Pulmonary artery endothelial cell (primary cell): ENCODE data around the gene IREB2. TPM values are rescaled to one million over a fixed set of nuclear protein-coding genes. Genes with fewer than 3 reads are reported as not detected.
"Not testable (repeated sequence)": the region's sequence is repeated elsewhere in the genome, so short reads cannot be mapped to it uniquely, and the experiment has no call there.

ENCODE experiments used
- DNase-seq: peaks from one replicate; pipeline ENCODE4 v3.0.0-alpha.2; 2011; ENCODE audit warnings: low read depth, low spot score
- total RNA-seq: library from RNA; depleted of rRNA; stranded (reverse); fragments of >200 nt; gene quantifications from 2 replicates; pipeline ENCODE4 v1.2.3, GENCODE V29; 2014

The IREB2 gene
- total RNA-seq, 1 donor from 2014 or later, result 23.5 TPM

DNA sequence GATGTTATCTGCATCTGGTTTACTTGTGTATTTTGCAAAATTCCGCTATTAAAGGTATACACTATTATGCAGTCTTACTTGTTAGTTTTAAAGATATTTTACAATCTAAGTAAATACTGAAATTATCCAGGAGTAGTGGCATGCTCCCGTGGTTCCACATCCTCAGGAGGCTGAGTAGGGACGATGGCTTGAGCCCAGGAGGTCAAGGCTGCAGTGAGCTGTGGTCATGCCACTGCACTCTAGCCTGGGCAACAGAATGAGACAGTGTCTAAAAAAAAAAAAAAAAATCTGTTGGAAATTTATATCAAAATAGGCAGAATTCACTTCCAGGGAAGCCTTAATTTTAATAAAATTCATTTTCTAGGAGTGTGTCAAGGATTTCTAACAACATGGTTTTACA is 41.6 kb downstream of the IREB2 start:
- DNase-seq, result no peak

DNA sequence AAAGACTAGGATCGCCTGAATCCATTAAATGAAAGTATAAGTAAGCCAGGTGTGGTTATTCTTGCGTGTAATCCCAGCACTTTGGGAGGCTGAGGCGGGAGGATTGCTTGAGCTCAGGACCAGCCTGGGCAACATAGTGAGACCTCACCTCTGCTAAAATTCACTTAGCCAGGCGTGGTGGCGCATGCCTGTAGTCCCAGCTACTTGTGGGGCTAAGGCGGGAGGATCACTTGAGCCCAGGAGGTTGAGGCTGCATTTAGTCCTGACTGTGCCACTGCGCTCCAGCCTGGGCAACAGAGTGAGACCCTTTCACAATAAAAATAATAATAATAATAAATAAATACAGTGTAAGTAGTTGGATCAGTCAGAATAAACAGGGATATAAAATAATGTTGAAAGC is 43.9 kb downstream of the IREB2 start:
- DNase-seq, result no peak

DNA sequence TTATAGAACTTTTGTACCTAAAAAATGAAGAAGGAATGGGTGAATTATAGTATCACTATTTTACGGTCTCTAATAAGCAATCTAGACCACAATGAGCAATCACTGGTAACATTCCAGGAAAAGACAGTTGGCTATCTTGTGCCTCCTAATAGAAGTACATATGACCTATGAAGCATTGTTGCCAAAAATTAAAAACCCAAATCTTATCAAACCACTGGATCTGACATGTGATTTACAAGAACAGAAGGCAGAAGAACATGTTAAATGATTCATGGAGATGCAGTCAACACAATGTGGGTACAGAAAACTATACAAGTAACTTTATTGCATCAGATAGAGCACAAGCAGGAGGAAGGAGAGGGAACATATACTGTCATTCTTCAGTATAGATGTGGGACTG is 54.9 kb downstream of the IREB2 start:
- DNase-seq, result no peak

DNA sequence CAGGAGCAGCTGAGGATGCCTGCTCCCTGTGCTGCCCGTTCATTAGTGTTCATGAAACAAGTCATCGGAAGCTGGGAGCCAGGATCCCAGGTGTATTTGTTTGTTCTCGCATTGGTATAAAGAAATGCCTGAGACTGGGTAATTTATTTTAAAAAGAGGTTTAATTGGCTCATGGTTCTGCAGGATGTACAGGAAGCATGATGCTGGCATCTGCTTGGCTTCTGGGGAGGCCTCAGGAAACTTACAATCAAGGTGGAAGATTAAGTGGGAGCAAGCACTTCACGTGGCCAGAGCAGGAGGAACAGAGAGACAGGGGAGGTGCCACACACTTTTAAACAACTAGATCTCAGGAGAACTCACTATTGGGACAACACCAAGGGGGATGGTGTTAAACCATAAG is 63.8 kb downstream of the IREB2 start:
- DNase-seq, result no peak

DNA sequence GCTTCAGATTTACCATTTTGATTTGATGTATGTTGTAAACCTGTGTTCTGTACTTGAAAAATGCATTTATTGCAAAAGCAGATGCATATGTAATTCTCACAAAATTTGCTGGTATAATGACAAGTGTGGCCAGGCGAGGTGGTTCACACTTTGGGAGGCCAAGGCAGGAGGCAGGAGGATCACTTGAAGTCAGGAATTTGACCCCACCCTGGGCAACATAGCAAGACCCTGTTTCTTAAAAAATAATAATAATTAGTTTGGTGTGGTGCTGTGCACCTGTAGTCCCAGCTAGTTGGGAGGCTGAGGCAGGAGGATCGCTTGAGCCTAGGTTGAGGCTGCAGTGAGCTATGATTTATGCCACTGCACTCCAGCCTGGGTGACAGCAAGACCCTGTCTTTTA is 64.6 kb downstream of the IREB2 start:
- no peak for DNase-seq

DNA sequence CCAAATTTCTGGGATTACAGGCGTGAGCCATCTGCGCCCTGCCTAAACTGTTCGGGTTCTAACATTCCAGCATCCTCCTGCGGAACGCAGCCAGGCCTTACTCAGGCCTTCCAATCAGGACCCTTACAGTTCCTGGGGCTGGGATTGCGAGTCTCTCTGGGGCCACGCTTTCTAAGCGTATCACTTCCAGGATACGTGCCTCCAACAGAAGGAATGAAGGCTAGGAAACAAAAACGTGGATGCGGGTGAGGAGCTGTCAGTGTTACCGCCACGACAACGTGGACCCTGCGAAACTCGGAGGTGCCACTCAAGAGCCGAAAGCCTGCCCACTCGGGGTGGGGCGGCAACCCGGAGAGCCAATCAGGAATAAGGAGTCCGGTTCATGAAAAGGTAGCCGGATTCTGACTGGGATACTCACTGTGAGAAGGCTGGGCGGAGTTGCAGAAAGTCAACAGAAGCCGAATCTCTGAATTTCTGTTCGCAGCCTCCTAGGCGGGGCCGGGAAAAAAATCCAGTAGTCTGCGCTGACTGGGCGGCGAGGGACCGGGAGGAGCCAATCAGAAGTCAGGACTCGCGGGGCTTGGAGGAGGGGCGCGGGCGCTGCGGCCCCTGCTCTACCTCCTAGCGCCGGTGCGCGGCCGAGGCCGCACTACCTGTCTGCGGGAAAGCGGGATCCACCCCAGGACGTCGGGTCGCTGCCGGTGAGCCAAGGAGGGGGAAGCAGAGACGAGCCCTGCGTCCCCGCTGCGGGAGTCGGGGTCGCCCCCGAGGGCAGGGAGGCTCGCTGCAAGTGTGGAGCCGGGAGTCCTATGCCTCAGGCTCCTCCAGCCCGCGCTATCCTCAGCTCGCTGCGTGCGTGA is 69.2 kb downstream of the IREB2 start, which contains the start of gene HYKK:
Gene HYKK (plus strand): TSS at position 607 of the 860 bp plus-strand sequence. CDS start 5,512 bp downstream, outside the sequence.
- peak; percentile 85 for DNase-seq

DNA sequence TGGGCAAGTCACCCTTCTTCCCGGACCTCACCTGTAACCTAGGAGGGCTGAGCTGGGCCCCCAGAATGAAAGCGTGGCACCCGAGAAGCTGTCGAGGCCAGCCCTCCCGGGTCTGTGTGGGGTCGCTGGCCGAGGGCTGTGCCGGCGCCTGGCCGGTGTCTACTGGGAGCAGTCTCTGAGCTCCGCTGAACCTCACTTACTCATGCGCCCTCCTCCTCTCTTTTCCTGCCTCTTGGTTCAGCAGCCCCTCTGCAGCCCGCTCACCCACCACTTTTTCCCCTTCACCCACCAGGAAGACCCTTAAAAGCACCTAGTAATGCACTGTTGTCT is 69.8 kb downstream of the IREB2 start:
- DNase-seq, result no peak

DNA sequence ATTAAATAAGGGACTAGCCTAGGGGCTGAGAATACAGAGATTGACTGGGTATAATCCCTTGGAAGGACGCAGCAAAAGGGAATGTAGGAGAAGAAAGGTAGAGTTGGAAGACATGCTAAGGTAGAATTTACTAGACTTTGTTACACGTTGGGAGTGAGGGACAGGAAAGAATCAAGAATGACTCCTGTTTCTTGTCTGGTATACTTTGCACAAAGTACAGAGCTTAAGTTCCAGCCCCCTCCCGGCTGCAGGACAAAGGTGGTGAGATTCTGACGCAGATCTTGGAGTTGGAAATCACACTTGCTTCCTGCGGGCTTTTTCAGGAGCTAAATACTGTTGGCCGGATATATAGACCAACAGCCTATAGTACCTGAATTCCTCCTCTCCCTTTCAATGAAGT is 70.3 kb downstream of the IREB2 start:
- DNase-seq, result no peak

DNA sequence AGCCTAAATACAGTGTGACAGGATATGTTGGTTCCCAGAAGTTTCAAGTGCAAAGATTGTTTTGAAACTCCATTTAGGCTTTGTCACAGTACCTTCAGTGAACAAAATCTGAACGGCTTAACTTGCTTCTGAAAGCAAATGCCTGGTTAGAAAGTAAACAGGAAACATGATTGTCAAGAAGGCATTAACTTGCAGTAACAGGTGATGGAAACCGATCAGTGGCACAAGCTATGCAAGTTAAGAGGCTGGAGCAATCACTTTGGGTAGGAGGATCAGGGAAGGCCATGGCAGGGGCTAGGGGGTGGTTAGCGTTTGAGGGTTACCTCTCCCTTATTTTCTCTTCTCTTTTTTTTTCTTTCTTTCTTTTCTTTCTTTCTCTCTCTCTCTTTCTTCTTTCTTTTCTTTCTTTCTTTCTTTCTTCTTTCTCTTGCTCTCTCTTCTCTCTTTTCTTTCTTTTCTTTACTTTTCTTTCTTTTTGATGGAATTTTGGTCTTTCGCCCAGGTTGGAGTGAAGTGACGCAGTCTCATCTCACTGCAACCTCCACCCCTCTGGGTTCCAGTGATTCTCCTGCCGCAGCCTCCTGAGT is 71.8 kb downstream of the IREB2 start:
- no peak for DNase-seq

DNA sequence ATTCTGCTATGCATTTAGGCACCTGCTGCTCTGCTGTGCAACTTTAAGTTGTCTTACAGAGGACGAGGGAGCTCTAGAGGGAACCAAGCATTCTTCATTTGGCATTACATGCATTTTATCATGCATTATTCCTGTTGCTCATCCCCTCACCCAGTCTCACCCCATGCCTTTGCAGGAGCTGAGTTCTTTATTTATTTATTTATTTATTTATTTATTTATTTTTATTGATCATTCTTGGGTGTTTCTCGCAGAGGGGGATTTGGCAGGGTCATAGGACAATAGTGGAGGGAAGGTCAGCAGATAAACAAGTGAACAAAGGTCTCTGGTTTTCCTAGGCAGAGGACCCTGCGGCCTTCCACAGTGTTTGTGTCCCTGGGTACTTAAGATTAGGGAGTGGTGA is 82.0 kb downstream of the IREB2 start:
- not testable (repeated sequence) for DNase-seq

DNA sequence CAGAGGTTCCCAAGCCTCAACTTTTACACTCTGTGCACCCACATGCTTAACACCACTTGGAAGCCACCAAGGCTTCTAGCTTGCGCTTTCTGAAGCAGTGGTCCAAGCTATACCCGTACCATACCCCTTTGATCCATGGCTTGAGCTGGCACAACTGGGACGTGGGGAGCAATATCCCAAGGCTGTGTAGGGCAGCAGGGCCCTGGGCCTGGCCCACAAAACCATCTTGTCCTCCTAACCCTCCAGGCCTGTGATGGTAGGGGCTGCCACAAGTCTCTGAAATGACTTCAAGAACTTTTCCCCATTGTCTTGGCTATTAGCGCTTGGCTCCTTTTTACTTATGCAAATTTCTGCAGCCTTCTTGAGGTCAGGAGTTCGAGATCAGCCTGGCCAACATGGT is 86.2 kb downstream of the IREB2 start:
- no peak for DNase-seq

DNA sequence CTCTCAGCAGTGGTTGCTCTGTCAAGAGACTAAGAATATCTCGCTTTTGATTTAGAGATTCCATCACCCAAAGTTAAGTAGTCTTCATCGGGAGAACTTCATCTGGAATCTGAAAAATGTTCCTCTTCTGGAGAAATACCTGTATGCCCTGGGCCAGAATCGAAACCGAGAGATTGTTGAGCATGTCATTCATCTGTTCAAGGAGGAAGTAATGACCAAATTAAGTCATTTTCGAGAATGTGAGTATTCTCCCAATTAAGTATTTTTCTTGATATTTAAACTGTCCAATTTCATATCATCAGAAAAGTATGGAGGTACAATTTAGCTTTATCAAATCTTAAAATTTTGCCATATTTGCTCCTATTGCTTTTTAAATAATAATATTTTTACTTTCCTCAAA is 89.3 kb downstream of the IREB2 start:
- DNase-seq, result no peak

DNA sequence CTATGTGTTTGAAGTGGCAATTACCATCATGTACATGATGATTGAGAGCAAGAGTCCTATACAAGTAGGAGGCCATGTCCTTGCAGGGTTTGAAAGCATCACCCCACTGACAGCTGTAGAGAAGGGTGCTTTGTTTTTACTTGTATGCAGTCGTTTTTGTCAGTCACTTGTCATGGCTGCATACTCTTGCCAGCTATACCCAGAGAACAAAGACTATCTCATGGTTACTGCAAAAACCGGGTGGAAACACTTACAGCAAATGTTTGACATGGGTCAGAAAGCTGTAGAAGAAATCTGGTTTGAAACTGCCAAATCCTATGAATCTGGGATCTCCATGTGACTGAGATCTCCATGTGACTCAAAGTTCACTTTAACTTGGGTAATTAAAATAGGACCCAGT is 95.3 kb downstream of the IREB2 start:
- no peak for DNase-seq

DNA sequence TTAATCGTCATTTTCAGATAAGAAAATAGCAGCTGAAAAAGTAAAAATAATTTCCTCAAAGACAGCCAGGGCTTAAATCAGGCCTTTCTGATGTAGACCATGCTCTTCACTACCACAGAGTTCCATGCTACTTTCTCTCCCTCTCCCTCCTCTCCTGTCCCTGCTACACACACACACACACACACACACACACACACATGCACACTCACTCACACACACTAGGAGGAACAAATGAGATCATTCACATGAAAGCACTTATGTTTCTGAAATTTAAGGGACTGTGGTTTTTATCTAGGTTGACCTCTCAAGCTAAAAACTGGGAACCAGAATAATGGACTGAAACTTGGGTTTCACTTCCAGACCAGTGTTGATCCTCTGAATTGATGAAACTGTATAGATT is 98.1 kb downstream of the IREB2 start:
- no peak for DNase-seq

DNA sequence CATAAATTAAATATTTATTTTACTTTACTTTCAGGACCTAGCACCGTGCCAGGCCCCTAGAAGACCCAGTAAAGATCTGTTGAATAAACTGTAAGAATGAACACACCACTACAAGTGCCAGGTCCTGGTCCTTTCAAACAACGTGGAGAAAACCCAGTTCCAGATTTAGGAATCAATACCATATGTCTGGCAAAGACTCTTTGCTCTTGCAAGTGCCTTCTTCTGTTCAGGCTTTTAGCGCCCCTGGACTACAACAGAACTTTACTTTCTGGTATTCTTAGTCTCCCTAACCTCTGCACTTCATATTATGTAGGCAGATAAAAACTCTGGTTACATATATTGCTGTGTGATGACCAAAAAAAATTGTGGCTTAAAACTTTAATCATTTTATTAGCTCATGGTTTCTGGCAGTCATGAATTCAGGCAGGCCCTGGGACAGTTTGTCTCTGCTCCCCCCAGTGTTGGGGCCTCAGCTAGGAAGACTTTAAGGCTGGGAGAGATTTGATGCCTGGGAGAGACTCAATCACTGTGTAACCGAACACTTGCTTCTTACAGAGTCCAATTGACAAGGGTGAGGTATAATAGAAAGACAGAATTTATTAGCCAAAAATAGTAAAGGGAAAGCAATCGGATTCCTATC is 99.4 kb downstream of the IREB2 start:
- DNase-seq, result no peak

DNA sequence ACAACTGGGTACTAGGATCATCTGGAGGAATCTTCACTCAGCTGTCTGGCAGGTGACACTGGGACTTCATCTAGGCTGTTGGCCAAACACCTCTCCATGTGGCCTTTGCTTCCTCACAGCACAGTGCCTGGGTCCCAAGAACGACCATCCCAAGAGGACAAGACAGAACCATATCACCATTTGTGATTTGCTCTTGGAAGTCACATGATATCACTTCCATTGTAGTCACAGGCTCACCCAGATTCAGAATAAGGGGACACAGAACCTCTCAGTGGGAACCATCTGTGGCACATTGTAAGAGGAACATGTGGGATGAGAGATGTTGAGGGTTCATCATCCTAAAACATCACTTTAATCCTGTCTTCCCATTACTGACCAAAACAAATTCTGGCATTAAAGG is 100.3 kb downstream of the IREB2 start:
- no peak for DNase-seq

DNA sequence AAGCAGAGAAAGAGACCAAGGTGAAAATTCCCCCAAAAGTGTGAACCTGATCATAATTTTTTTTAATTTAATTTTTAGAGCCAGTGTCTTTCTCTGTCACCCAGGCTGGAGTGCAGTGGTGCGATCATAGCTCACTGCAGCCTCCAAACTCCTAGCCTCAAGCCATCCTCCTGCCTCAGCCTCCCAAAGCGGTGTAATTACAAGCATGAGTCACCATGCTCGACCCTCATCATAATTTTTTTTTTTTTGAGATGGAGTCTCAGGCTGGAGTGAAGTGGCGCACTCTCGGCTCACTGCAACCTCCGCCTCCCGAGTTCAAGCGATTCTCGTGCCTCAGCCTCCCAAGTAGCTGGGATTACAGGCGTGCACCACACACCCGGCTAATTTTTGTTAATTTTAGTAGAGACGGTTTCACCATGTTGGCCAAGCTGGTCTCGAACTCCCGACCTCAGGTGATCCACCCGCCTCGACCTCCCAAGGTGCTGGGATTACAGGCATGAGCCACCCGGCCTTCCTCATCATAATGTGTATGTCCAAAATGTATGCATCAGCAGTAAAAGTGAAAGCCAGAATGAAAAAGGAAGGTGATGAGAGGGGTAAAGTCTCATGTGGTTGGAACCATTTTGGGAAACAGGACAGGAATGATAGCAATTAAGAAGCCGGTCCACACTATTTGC is 101.6 kb downstream of the IREB2 start:
- DNase-seq, result not testable (repeated sequence)

DNA sequence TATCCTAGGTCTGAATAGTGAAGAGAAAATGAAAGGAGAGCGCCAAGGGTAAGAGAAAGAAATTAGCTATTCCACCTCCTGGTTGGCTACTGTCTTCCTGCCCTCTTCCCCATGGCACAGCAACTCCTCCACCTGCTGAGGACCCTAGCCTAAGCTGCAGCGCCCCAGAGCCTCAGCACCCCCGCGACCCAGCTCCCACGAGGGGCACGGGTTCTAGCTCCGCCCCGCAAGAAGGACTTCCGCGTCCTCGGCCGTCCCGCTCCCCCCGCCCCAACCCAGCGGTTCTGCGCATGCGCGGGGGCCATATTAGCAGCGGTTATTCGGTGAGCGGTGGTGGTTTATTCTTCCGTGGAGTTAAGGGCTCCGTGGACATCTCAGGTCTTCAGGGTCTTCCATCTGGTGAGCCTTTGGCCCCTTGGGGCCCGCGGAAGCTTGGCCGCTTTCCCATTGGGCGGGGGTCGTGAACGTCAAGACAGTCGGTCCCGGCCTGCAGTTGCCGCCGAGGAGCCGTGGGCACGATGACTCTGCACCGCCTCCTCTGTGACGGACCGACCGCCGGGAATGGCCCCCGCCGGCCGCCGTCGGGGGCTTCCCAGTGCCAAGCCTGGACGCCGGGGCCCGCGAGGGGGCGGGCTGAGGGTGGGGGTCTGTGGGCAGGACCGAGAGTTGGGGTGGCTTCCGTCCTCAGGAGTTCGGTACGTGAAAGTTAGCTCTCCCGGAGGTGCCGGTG is 102.3 kb downstream of the IREB2 start, which contains the start of gene PSMA4:
Gene PSMA4 (plus strand): TSS at position 304 of the 730 bp plus-strand sequence. CDS start 1,484 bp downstream, outside the sequence.
- peak; percentile 41 for DNase-seq

DNA sequence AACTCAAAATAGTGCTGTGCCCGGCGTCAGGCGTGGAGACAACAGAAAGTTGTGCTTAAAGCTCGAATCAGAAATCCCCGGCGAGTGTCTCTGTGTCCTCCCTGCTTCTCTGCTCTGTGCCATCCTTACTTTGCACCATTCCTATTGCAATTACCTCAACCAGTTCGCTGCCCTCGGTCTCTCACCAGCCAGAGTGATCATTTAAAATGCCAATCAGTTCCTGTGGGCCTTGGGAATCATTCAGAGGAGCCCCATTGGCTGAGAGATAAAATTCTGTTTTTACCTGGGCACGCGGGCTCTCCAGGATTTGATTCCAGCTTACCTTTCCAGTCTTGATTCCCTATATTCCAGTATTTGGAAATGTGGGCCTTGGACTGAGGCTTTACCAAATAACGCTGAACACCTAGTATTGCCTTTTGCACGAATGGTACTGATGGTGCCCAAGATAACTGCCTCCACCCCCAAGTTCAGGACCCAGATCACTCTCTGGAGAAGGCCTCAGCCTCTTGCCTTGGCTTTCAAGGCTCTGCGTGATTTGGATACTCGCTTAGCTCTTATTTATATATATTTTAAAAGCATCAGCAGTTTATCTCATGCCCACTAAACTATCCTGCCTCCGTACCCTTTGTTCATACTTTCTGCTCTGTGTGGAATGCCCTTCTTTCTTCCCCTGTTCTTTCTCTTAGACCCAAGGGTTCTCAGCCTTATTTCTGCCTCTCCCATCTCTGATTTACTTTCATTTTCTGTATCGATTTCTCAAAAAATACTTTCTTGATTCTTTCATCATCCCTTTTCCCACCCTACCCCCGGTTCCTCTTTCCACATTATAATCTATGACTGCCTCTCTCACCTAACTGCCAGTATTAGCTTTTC is 103.1 kb downstream of the IREB2 start:
- DNase-seq, result no peak

DNA sequence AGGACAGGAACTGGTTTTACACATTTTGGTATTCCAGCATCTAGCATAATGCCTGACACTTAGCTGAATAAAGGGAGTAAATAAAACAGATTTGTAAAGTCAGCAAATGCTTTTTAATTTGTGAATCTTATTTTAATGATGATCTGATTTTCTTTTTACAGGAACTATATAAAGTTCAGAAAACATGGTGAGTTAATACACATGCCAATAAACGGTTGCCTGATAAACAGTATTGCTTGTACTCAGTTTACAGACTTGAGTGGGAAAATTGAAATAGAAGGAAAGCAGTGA is 103.7 kb downstream of the IREB2 start:
- DNase-seq, result no peak

DNA sequence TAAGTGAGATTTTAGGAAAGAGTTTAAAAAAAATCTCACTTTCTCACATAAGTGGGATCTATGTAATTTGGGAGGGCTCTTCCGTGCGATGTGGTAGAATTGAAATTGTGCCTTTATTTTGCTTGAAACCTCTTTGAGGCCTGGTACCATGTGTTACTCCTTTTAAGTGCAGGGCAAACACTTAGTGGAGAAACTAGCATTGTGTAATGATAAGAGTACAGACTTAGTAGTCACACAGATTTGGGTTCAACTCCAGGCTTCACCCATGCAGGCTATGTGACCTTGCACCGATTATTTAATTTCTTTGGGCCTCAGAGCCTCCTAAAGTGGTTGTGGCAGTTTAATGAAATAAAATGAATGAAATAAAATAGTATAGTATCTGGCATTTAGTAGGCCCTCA is 104.6 kb downstream of the IREB2 start:
- DNase-seq, result no peak
